HCT116 (cell line): Measurements from ENCODE around the gene LY9. TPM values are rescaled to one million over a fixed set of nuclear protein-coding genes. Genes with fewer than 3 reads are reported as not detected.

Source experiments
- ATAC-seq: fragments of 200-7000 bp; cut with Tn5 transposase; 2 replicates; pipeline ENCODE4 v1.9.1; 2020; ENCODE audit warnings: mild to moderate bottlenecking, moderate library complexity
- BruUV-seq: library from RNA; stranded (reverse); fragments of 400-500 nt; replicated peaks from 2 replicates; lab custom pipeline; 2021; lab: Mats Ljungman, UMichigan
- CTCF ChIA-PET: fragments of 300-600 bp; sonication (Branson Sonifier 250); formaldehyde crosslinking; loops from one replicate; lab custom pipeline; 2021; ENCODE audit warnings: antibody characterized with exemption; lab: Charles Lee
- POLR2A ChIA-PET: fragments of 300-600, 350-600 bp; sonication (Branson Sonifier 250); formaldehyde crosslinking; loops from one replicate; lab custom pipeline; 2021; ENCODE audit warnings: antibody characterized with exemption; lab: Charles Lee
- RAD21 ChIA-PET, 2 experiments: fragments of 300-600 bp; sonication (Branson Sonifier 250); formaldehyde crosslinking; loops; one replicate each; lab custom pipeline; 2023; ENCODE audit warnings: low total read pairs in 2 of 2; ENCODE audit not compliant: uncharacterized antibody in 2 of 2, unreplicated experiment in 2 of 2, low non-redundant PET in 1 of 2; lab: Charles Lee
- DNase-seq: peaks from one replicate; pipeline ENCODE4 v3.0.0-alpha.2; 2010; ENCODE audit warnings: low read depth, low spot score
- H2AFZ ChIP-seq: fragments of 200-600 bp; shearing (Covaris generic), sonication (generic); 2 replicates; pipeline ENCODE4 v1.6.1; 2017; ENCODE audit warnings: low read depth, mixed run types, mixed read lengths, antibody characterized with exemption, low read length; ENCODE audit not compliant: poor library complexity, severe bottlenecking
- H3K27ac ChIP-seq: 2 replicates; pipeline ENCODE4 v1.5.1; 2012; ENCODE audit warnings: low read depth, low read length
- H3K27me3 ChIP-seq: fragments of 200-600 bp; sonication (generic); 2 replicates; pipeline ENCODE4 v1.6.1; 2016; ENCODE audit warnings: mixed run types, low read length, mixed read lengths; ENCODE audit not compliant: insufficient read depth
- H3K36me3 ChIP-seq, 2 experiments: fragments of 200-500 bp in 1 of 2; fragments of 200-600 bp in 1 of 2; sonication (Bioruptor generic) in 1 of 2; sonication (generic) in 1 of 2; 2 replicates each; pipeline versions ENCODE4 v1.5.1 to v1.6.1; 2014 to 2016; ENCODE audit warnings: low read length in 2 of 2, inconsistent platforms in 1 of 2, mixed read lengths in 1 of 2, mixed run types in 1 of 2; ENCODE audit not compliant: insufficient read depth in 2 of 2, control insufficient read depth in 1 of 2
- H3K4me1 ChIP-seq, 2 experiments: fragments of 200-600 bp in 1 of 2; sonication (generic) in 1 of 2; 2 replicates each; pipeline versions ENCODE4 v1.5.1 to v1.6.1; 2012 to 2017; ENCODE audit warnings: low read length in 2 of 2, inconsistent platforms in 1 of 2, mild to moderate bottlenecking in 1 of 2, mixed read lengths in 1 of 2, mixed run types in 1 of 2, moderate library complexity in 1 of 2; ENCODE audit not compliant: insufficient read depth in 2 of 2, control insufficient read depth in 1 of 2
- H3K4me2 ChIP-seq: fragments of 200-600 bp; sonication (generic); 2 replicates; pipeline ENCODE4 v1.6.1; 2017; ENCODE audit warnings: mixed run types, low read length, mixed read lengths
- H3K4me3 ChIP-seq, 2 experiments: fragments of 200-600 bp in 1 of 2; sonication (generic) in 1 of 2; replicated peaks in 1 of 2; 2 replicates each; pipeline ENCODE4 v1.5.1; 2011 to 2016; ENCODE audit warnings: low read length in 2 of 2, control low read depth in 1 of 2, low read depth in 1 of 2, mild to moderate bottlenecking in 1 of 2, mixed read lengths in 1 of 2, mixed run types in 1 of 2
- H3K79me2 ChIP-seq: fragments of 200-600 bp; sonication (generic); 2 replicates; pipeline ENCODE4 v1.6.1; 2017; ENCODE audit warnings: mild to moderate bottlenecking, mixed run types, low read length, moderate library complexity, mixed read lengths; ENCODE audit not compliant: insufficient read depth
- H3K9ac ChIP-seq: fragments of 200-600 bp; sonication (generic); 2 replicates; pipeline ENCODE4 v1.6.1; 2016; ENCODE audit warnings: low read length, mixed read lengths
- H3K9me2 ChIP-seq: fragments of 200-600 bp; sonication (generic), shearing (Covaris generic); 2 replicates; pipeline ENCODE4 v1.6.1; 2017; ENCODE audit warnings: mixed run types, mild to moderate bottlenecking, moderate library complexity; ENCODE audit not compliant: insufficient read depth
- H3K9me3 ChIP-seq, 2 experiments: fragments of 200-500 bp in 1 of 2; fragments of 200-600 bp in 1 of 2; sonication (Bioruptor generic) in 1 of 2; sonication (generic) in 1 of 2; 2 replicates each; pipeline ENCODE4 v1.6.1; 2014 to 2017; ENCODE audit warnings: low read length in 2 of 2, mixed read lengths in 2 of 2, inconsistent platforms in 1 of 2, low read depth in 1 of 2, mild to moderate bottlenecking in 1 of 2, mixed run types in 1 of 2, moderate library complexity in 1 of 2; ENCODE audit not compliant: control insufficient read depth in 1 of 2, insufficient read depth in 1 of 2
- H4K20me1 ChIP-seq: fragments of 200-600 bp; sonication (generic), shearing (Covaris generic); 2 replicates; pipeline ENCODE4 v1.6.1; 2017; ENCODE audit warnings: mixed run types, mild to moderate bottlenecking, moderate library complexity; ENCODE audit not compliant: insufficient read depth
- ATF3 ChIP-seq: IDR thresholded peaks from 2 replicates; pipeline ENCODE4 v1.6.1; 2012
- CEBPB ChIP-seq: IDR thresholded peaks from 2 replicates; pipeline ENCODE4 v1.6.1; 2012; ENCODE audit warnings: low read depth
- EZH2 ChIP-seq: fragments of 200-600 bp; sonication (generic); IDR thresholded peaks from 2 replicates; pipeline ENCODE4 v1.6.1; 2017; ENCODE audit warnings: antibody characterized with exemption, mixed run types
- FOSL1 ChIP-seq: IDR thresholded peaks from 2 replicates; pipeline ENCODE4 v1.6.1; 2012; ENCODE audit warnings: low read depth
- POLR2AphosphoS5 ChIP-seq: IDR thresholded peaks from 2 replicates; pipeline ENCODE4 v1.6.1; 2011; ENCODE audit warnings: mild to moderate bottlenecking, low read depth, low read length, moderate library complexity
- SRF ChIP-seq: IDR thresholded peaks from 2 replicates; pipeline ENCODE4 v1.6.1; 2012; ENCODE audit warnings: low read depth
- TCF7L2 ChIP-seq: IDR thresholded peaks from 2 replicates; pipeline ENCODE4 v1.7.0; 2011; ENCODE audit warnings: borderline replicate concordance, inconsistent platforms; ENCODE audit not compliant: insufficient read depth, insufficient read length; ENCODE audit errors: extremely low read depth
- ZFX ChIP-seq: fragments of 450-650 bp; IDR thresholded peaks from 2 replicates; pipeline ENCODE4 v1.6.1; 2017
- ZNF274 ChIP-seq: fragments of 200-500 bp; sonication (Bioruptor generic); IDR thresholded peaks from 2 replicates; pipeline ENCODE4 v1.6.1; 2014; ENCODE audit warnings: mild to moderate bottlenecking, low read depth, low read length, inconsistent platforms
- intact Hi-C: fragments of 100-400 bp; cut with micrococcal nuclease; formaldehyde crosslinking; loops from 2 replicates; pipeline ENCODE4 v1.10.0; 2022
- total RNA-seq: library from RNA; stranded (reverse); gene quantifications from one replicate; pipeline ENCODE4 v1.2.1, GENCODE V29; 2021; ENCODE audit not compliant: unreplicated experiment
- TF ChIP-seq, protein P1 (sequence below), 3 experiments: fragments of 200-600 bp in 1 of 3; sonication (generic) in 1 of 3; IDR thresholded peaks in 2 of 3; conservative IDR thresholded peaks in 1 of 3; 2 replicates each; pipeline ENCODE4 v1.5.1; 2012 to 2017; ENCODE audit warnings: low read depth in 2 of 3, low read length in 2 of 3, antibody characterized with exemption in 1 of 3, borderline replicate concordance in 1 of 3, control low read depth in 1 of 3, mild to moderate bottlenecking in 1 of 3, mixed read lengths in 1 of 3, mixed run types in 1 of 3, moderate library complexity in 1 of 3; ENCODE audit not compliant: insufficient read depth in 1 of 3

LY9 gene
- total RNA-seq, 1 experiment from 2014 or later, result 0.22 TPM

GRCh38 chr1:160761886-160762285 lies 34.1 kb upstream of the LY9 start:
- Histone ChIP-seq H2AFZ (no peak overlapping the region), H3K4me2 (no peak overlapping the region), H3K27me3 (no peaks in the 10 kb centered on the region), H3K9me2 (no peaks in the 10 kb centered on the region), H4K20me1 (no peaks in the 10 kb centered on the region), H3K27ac (no peak overlapping the region), H3K4me3 (no peak overlapping the region), H3K4me1 (no peaks in the 10 kb centered on the region), H3K36me3 (no peaks in the 10 kb centered on the region), H3K9ac (no peak overlapping the region), H3K9me3 (no peaks in the 10 kb centered on the region)
- ChIA-PET POLR2A (no interaction called here), CTCF (no interaction called here), RAD21 (no interaction called here)
- BruUV-seq, result no TSS peak
- intact Hi-C loops, result no loop called here
- DNase-seq (no peak), ATAC-seq (no peak)
- TF ChIP-seq CEBPB (no peak), EZH2 (no peak), ZFX (no peak), ZNF274 (no peak), FOSL1 (no peak), SRF (no peak), TCF7L2 (no peak), ATF3 (no peak), POLR2AphosphoS5 (no peak)
- TF ChIP-seq, protein P1, sequence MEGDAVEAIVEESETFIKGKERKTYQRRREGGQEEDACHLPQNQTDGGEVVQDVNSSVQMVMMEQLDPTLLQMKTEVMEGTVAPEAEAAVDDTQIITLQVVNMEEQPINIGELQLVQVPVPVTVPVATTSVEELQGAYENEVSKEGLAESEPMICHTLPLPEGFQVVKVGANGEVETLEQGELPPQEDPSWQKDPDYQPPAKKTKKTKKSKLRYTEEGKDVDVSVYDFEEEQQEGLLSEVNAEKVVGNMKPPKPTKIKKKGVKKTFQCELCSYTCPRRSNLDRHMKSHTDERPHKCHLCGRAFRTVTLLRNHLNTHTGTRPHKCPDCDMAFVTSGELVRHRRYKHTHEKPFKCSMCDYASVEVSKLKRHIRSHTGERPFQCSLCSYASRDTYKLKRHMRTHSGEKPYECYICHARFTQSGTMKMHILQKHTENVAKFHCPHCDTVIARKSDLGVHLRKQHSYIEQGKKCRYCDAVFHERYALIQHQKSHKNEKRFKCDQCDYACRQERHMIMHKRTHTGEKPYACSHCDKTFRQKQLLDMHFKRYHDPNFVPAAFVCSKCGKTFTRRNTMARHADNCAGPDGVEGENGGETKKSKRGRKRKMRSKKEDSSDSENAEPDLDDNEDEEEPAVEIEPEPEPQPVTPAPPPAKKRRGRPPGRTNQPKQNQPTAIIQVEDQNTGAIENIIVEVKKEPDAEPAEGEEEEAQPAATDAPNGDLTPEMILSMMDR (IDR thresholded peaks at IDR 0.05 in 2 of 3, conservative IDR thresholded peaks at IDR 0.05 in 1 of 3; ENCODE audit: borderline replicate concordance in 1 of 3, insufficient read depth in 1 of 3, low read depth in 2 of 3, low read length in 2 of 3), result no peak
- TF ChIP-seq, all 23 proteins: peak for 0
- H3K79me2 ChIP-seq, result no peaks in the 10 kb centered on the region
